Measurements from ENCODE around the gene PARN.
"Not testable (repeated sequence)": the region's sequence is repeated elsewhere in the genome, so short reads cannot be mapped to it uniquely, and the experiment has no call there.

PARN gene

DNA sequence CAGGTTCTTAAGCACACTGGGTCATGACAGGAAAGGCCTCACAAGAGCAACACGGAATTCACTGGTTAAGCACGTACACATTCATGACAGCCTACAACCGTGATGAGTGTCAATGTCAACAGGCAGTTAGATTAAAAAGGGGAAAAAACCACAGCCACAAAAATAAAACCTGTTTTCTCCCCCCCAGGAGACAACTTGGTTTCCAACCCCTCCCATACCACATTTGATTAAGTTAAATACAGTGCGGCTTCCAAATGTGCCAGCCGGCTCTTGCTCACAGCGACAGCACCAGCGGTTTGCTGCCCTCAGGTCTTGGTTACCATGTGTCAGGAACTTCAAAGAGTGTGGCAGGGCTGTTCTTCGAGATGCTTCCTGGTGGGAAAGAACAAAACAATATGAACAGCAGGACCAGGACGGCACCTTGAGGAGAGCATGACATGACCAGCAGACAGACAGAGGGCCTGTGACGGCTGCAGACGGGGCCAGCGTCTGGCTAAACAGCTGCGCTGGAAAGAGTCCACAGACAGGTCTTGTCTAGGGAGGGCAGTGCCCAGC lies 193.6 kb downstream of the PARN start:
- H3K27me3 ChIP-seq (ENCODE audit: control insufficient read depth in 1 of 2, insufficient read depth in 2 of 2, low read length in 2 of 2): no peaks in the 10 kb centered on the region
- no peaks in the 10 kb centered on the region for H3K9me3 ChIP-seq (ENCODE audit: low read length)
- no peak overlapping the region for H3K4me3 ChIP-seq (ENCODE audit: low read depth in 1 of 2, low read length in 2 of 2)
- no peak overlapping the region for H3K27ac ChIP-seq (ENCODE audit: low read depth, low read length)
- no peak overlapping the region for H3K9ac ChIP-seq (ENCODE audit: low read length)
- no peaks in the 10 kb centered on the region for H3K4me1 ChIP-seq (ENCODE audit: insufficient read depth, low read length)
- H3K36me3 ChIP-seq (ENCODE audit: insufficient read depth, low read length): no peaks in the 10 kb centered on the region

DNA sequence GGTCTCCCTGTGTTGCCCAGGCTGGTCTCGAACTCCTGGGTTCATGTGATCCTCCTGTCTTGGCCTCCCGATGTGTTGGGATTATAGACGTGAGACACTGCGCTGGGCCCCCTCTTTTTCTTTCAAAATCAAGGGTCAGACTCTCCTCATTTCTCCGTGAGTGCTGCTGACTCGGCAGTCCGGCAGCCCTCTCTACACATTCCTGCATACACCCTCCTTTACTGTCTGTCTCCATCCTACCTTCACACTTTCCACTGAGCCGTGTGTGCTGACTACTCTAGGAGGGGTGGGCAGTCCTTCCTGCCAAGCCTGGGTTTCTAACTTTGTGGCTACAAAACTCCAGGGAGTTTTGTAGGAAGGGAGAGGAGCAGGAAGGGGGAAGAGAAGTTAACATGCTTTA lies 195.2 kb downstream of the PARN start:
- no peaks in the 10 kb centered on the region for H3K27me3 ChIP-seq (ENCODE audit: control insufficient read depth in 1 of 2, insufficient read depth in 2 of 2, low read length in 2 of 2)
- H3K4me1 ChIP-seq (ENCODE audit: insufficient read depth, low read length): no peaks in the 10 kb centered on the region
- H3K9ac ChIP-seq (ENCODE audit: low read length): no peak overlapping the region
- no peaks in the 10 kb centered on the region for H3K9me3 ChIP-seq (ENCODE audit: low read length)
- H3K4me3 ChIP-seq (ENCODE audit: low read depth in 1 of 2, low read length in 2 of 2): no peak overlapping the region
- H3K36me3 ChIP-seq (ENCODE audit: insufficient read depth, low read length): no peaks in the 10 kb centered on the region
- no peak overlapping the region for H3K27ac ChIP-seq (ENCODE audit: low read depth, low read length)

- not testable (repeated sequence) for H3K4me1 ChIP-seq (ENCODE audit: insufficient read depth, low read length); H3K36me3 ChIP-seq (ENCODE audit: insufficient read depth, low read length); H3K27ac ChIP-seq (ENCODE audit: low read depth, low read length); H3K4me3 ChIP-seq (ENCODE audit: low read depth in 1 of 2, low read length in 2 of 2); H3K27me3 ChIP-seq (ENCODE audit: control insufficient read depth in 1 of 2, insufficient read depth in 2 of 2, low read length in 2 of 2); H3K9me3 ChIP-seq (ENCODE audit: low read length); H3K9ac ChIP-seq (ENCODE audit: low read length)
Observed at GRCh38 chr16:14428971-14429637, 201.0 kb downstream of the PARN start.

GRCh38 chr16:14428043-14428442 lies 202.0 kb downstream of the PARN start:
- Histone ChIP-seq H3K4me1 (ENCODE audit: insufficient read depth, low read length) (no peaks in the 10 kb centered on the region), H3K4me3 (ENCODE audit: low read depth in 1 of 2, low read length in 2 of 2) (no peak overlapping the region), H3K9me3 (ENCODE audit: low read length) (no peaks in the 10 kb centered on the region), H3K36me3 (ENCODE audit: insufficient read depth, low read length) (no peaks in the 10 kb centered on the region), H3K9ac (ENCODE audit: low read length) (no peak overlapping the region), H3K27ac (ENCODE audit: low read depth, low read length) (no peak overlapping the region), H3K27me3 (ENCODE audit: control insufficient read depth in 1 of 2, insufficient read depth in 2 of 2, low read length in 2 of 2) (no peaks in the 10 kb centered on the region)

- Histone ChIP-seq H3K36me3 (ENCODE audit: insufficient read depth, low read length) (no peaks in the 10 kb centered on the region), H3K27me3 (ENCODE audit: control insufficient read depth in 1 of 2, insufficient read depth in 2 of 2, low read length in 2 of 2) (no peaks in the 10 kb centered on the region), H3K9ac (ENCODE audit: low read length) (no peak overlapping the region), H3K4me1 (ENCODE audit: insufficient read depth, low read length) (no peaks in the 10 kb centered on the region), H3K4me3 (ENCODE audit: low read depth in 1 of 2, low read length in 2 of 2) (no peak overlapping the region), H3K27ac (ENCODE audit: low read depth, low read length) (no peak overlapping the region), H3K9me3 (ENCODE audit: low read length) (no peaks in the 10 kb centered on the region)
Observed at GRCh38 chr16:14427371-14427948, 202.6 kb downstream of the PARN start.

- no peaks in the 10 kb centered on the region for H3K9me3 ChIP-seq (ENCODE audit: low read length)
- H3K9ac ChIP-seq (ENCODE audit: low read length): no peak overlapping the region
- peaks cover 5% of the 10 kb centered on the region for H3K4me1 ChIP-seq (ENCODE audit: insufficient read depth, low read length)
- H3K27ac ChIP-seq (ENCODE audit: low read depth, low read length): no peak overlapping the region
- no peaks in the 10 kb centered on the region for H3K36me3 ChIP-seq (ENCODE audit: insufficient read depth, low read length)
- no peak overlapping the region for H3K4me3 ChIP-seq (ENCODE audit: low read depth in 1 of 2, low read length in 2 of 2)
- H3K27me3 ChIP-seq (ENCODE audit: control insufficient read depth in 1 of 2, insufficient read depth in 2 of 2, low read length in 2 of 2): no peaks in the 10 kb centered on the region
Observed at GRCh38 chr16:14424595-14424994, 205.5 kb downstream of the PARN start.

DNA sequence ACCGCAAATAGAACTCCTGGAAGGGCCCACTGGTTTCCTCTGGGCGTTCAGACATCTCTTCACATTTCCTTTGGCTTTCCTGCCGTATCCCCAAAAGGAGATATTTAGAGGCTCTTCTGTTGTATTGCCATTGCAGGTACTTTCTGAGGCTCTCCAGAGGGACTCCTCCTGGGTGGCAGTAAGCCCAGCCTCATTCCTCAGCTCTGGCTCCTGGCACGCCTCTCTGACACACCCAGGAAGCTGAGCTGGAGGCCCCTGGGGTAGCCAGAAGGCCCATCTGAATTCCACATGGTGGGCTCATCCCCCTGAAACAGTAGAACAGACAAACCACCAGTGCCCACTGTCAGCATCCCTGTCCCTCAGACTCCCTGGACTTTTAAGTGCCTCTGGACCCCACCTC lies 206.7 kb downstream of the PARN start:
- no peaks in the 10 kb centered on the region for H3K36me3 ChIP-seq (ENCODE audit: insufficient read depth, low read length)
- H3K4me3 ChIP-seq (ENCODE audit: low read depth in 1 of 2, low read length in 2 of 2): no peak overlapping the region
- no peaks in the 10 kb centered on the region for H3K27me3 ChIP-seq (ENCODE audit: control insufficient read depth in 1 of 2, insufficient read depth in 2 of 2, low read length in 2 of 2)
- no peak overlapping the region for H3K9ac ChIP-seq (ENCODE audit: low read length)
- H3K4me1 ChIP-seq (ENCODE audit: insufficient read depth, low read length): peaks cover 14% of the 10 kb centered on the region
- H3K27ac ChIP-seq (ENCODE audit: low read depth, low read length): no peak overlapping the region
- H3K9me3 ChIP-seq (ENCODE audit: low read length): no peaks in the 10 kb centered on the region

DNA sequence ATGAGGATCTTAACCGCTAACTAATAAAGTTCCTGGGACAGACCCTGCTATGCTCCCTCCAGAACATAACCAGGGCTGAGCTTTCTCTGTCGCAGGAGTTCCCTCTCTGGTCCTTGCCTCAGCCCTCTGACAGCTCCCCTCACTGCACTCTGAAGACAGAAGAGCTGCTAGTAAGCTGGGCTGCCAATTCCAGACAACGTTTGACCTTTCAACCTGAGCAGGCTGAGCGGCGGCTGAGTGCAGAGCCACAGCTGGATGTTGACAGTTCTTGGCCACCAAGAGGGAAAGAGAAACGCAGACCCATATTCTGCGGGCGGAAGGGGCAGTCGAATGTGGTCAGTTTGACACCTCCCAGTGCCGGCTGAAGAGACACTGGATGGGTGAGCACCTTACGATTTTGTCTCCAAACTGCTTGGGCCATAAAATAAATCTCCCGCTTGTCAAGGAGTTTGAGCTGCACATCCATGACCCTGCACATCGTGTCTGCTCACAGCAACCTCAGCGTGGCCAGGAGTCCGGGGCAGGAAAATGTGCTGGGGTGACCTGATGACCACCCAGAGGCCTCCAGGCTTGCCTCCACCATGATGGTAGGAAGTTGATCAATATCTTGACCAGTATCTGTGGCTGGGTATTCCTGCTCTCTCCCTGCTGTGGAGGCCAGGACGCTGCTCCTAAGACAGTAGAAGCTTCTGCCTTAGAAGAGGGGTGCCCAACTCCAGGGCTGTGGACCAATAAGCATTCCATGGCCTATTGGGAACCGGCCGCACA lies 209.2 kb downstream of the PARN start:
- no peaks in the 10 kb centered on the region for H3K36me3 ChIP-seq (ENCODE audit: insufficient read depth, low read length)
- no peak overlapping the region for H3K27ac ChIP-seq (ENCODE audit: low read depth, low read length)
- H3K4me1 ChIP-seq (ENCODE audit: insufficient read depth, low read length): peaks cover 14% of the 10 kb centered on the region
- no peaks in the 10 kb centered on the region for H3K27me3 ChIP-seq (ENCODE audit: control insufficient read depth in 1 of 2, insufficient read depth in 2 of 2, low read length in 2 of 2)
- no peak overlapping the region for H3K9ac ChIP-seq (ENCODE audit: low read length)
- H3K9me3 ChIP-seq (ENCODE audit: low read length): no peaks in the 10 kb centered on the region
- H3K4me3 ChIP-seq (ENCODE audit: low read depth in 1 of 2, low read length in 2 of 2): no peak overlapping the region

- H3K27ac ChIP-seq (ENCODE audit: low read depth, low read length); H3K4me3 ChIP-seq (ENCODE audit: low read depth in 1 of 2, low read length in 2 of 2): not testable (repeated sequence)
Observed at GRCh38 chr16:14420243-14420642, 209.8 kb downstream of the PARN start.

DNA sequence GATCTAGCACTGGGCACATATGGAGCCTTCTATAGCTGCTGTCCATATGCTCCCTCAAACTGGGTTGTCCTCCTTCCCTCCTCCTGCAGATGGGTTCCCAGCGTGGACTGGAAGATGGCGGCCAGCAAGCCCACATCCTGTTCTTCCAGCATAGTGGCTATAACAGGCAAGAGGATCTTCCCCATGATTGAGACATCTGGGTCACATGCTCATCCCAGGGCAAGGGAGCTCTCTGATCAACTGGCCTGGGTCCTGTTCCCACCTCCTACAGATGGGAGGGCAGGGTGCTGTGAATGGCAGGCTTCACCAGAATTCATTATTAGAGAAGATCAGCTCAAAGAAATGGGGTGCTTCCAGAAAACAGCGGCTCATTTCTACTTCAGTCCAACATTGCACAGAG lies 210.2 kb downstream of the PARN start:
- H3K4me1 ChIP-seq (ENCODE audit: insufficient read depth, low read length): peaks cover 14% of the 10 kb centered on the region
- H3K9me3 ChIP-seq (ENCODE audit: low read length): no peaks in the 10 kb centered on the region
- H3K36me3 ChIP-seq (ENCODE audit: insufficient read depth, low read length): no peaks in the 10 kb centered on the region
- no peak overlapping the region for H3K9ac ChIP-seq (ENCODE audit: low read length)
- no peak overlapping the region for H3K27ac ChIP-seq (ENCODE audit: low read depth, low read length)
- no peak overlapping the region for H3K4me3 ChIP-seq (ENCODE audit: low read depth in 1 of 2, low read length in 2 of 2)
- H3K27me3 ChIP-seq (ENCODE audit: control insufficient read depth in 1 of 2, insufficient read depth in 2 of 2, low read length in 2 of 2): no peaks in the 10 kb centered on the region

More at GRCh38 chr16:14420243-14420642, 209.8 kb downstream of the PARN start:
- not testable (repeated sequence) for H3K9me3 ChIP-seq (ENCODE audit: low read length); H3K36me3 ChIP-seq (ENCODE audit: insufficient read depth, low read length); H3K9ac ChIP-seq (ENCODE audit: low read length); H3K27me3 ChIP-seq (ENCODE audit: control insufficient read depth in 1 of 2, insufficient read depth in 2 of 2, low read length in 2 of 2)
- H3K4me1 ChIP-seq (ENCODE audit: insufficient read depth, low read length): peaks cover 14% of the 10 kb centered on the region

DNA sequence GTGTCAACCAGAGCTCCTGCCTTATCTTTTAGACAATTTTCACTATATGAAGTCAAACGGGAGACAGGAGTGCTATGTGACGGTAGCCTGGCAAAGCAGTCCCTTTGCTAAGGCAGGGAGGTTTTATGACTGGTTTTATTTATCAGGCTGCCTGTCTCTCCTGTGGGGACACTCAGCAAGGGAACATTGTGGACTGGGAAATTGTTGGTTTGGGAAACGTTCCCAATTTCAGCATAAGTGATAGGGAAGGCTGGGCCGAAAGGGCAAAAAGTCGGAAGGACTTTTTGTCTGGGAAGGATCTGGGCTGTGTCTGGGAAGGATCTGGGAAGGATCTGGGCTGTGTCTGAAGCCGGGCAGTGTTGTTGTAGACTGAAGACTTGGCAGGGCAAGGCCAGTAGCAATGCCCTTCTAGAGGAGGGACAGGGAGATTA lies 211.2 kb downstream of the PARN start:
- Histone ChIP-seq H3K36me3 (ENCODE audit: insufficient read depth, low read length) (no peaks in the 10 kb centered on the region), H3K4me3 (ENCODE audit: low read depth in 1 of 2, low read length in 2 of 2) (no peak overlapping the region), H3K27ac (ENCODE audit: low read depth, low read length) (no peak overlapping the region), H3K9me3 (ENCODE audit: low read length) (no peaks in the 10 kb centered on the region), H3K9ac (ENCODE audit: low read length) (no peak overlapping the region), H3K27me3 (ENCODE audit: control insufficient read depth in 1 of 2, insufficient read depth in 2 of 2, low read length in 2 of 2) (no peaks in the 10 kb centered on the region), H3K4me1 (ENCODE audit: insufficient read depth, low read length) (peaks cover 14% of the 10 kb centered on the region)

Measured in muscle layer of colon (tissue), 2 donors.